HG03460 (cell line): ENCODE measurements around the gene CASQ2.

Experiments used
- ATAC-seq: cut with Tn5 transposase; IDR thresholded peaks from one replicate; pipeline ENCODE4 v1.9.1; 2021; ENCODE audit not compliant: unreplicated experiment

CASQ2 gene

GRCh38 chr1:115768549-115768948, at the start of gene CASQ2:
Gene CASQ2 (minus strand): TSS chr1:115768714. CDS start chr1:115768541, 173 bp downstream.
- ATAC-seq = no peak

- no peak for ATAC-seq
These were observed 47.2 kb upstream of the CASQ2 start for GRCh38 chr1:115815694-115816093.

DNA sequence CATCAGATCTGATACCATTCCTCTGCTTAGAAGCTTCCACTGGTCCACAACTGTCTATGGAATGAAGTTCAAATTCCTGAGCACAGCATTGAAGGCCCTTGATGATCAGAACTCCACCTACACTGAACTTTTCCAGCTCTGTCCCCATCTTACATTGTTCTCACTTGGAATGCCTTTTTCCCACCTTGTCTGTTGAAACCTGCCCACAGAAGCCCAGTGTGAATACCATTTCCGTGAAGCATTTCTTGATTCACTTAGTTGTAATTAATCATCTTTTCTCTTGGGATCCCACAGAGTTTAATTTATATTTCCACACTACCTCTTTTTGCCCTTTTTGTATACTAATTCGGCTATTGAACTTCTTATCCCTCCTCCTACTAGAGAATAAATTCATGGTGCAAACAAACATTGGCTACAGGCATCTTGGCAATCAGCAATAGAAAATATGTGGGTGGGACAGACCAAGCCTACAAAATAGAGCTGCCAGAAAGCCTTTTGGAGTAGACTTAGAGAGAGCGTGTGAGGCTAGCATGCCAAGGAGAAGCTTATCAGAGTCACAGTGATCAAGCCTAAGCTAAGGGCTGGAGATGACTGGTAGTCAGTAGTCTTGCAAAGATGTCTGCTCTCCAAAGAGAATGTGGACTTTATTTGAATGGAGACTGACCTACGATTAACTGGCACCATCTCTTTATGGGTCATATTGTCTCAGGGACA, 46.3 kb upstream of the CASQ2 start:
- no peak for ATAC-seq

DNA sequence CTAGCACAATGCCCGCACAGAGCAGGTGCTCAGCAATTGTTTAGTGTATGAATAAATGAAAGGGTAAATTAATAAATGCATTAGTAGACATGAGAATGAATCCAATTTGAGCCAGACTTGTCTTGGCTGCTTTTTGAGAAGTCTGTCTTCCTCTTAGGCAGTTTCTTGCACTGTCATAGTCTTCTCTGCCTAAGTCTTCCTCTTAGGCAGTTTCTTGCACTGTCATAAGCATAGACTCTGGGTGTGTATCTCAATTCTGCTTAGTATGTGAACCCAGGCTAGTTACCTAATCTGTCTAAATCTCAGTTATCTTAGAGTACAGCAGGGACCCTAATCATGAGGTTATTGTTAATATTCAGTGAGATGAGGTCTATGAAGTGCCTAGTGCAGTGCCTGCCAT, 45.2 kb upstream of the CASQ2 start:
- ATAC-seq = no peak

- no peak for ATAC-seq
These were observed 42.8 kb upstream of the CASQ2 start for GRCh38 chr1:115811140-115811828.

DNA sequence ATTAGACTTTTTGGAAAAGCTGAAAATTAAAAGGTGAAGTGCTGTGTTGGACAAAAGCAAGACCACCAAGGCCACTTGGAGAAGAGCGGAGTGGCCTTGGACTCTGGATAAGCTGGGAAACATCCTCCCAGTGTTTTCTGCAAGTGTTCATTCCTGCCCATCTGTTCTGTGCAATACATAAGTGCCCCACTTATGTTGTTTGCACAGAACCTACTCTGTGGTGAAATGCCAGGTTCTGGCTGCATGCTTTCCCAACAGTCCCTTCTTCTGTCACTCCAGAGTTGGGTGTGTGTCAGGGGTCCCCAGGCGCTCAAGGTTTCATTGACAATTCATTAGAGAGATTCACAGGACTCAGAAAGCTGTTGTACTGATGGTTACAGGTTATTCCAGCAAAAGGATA, 42.1 kb upstream of the CASQ2 start:
- ATAC-seq = no peak

DNA sequence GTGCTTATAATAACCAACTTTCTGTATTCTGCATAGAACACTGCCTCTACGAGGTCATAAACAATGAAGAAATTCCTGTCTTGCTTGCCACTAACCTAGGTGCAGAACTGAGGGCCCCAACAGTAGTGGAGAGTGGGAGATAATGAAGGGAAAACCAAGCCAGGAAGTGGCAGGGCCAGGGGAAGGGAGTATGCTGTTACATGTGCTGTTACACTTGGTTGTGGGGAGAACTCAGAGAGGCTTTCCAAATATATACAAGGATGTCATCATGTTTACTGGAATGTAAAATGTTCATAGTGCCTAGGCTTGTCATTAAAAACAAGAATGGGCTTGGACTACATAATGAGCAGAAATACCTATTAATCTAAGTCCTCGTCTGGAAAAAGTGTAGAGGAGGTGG, 41.3 kb upstream of the CASQ2 start:
- no peak for ATAC-seq

DNA sequence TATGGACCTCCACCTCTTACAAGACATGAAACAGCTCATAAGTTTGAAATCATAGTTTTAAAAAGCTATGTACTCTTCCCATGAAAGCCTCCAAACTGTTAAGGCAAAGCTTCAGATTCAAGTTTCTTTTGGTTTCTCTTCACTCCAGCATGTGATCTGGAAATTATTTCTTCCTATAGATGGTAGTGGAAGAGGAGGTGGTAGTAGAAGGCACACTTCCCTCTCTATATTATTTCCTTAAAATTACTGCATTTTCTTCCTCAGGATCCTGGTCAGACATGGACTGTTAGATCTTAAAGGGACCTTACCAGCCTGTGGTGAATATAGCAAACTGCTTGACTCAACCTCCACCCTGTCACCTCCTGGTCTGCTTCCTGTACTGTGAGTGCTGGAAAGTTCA, 40.6 kb upstream of the CASQ2 start:
- ATAC-seq = no peak

DNA sequence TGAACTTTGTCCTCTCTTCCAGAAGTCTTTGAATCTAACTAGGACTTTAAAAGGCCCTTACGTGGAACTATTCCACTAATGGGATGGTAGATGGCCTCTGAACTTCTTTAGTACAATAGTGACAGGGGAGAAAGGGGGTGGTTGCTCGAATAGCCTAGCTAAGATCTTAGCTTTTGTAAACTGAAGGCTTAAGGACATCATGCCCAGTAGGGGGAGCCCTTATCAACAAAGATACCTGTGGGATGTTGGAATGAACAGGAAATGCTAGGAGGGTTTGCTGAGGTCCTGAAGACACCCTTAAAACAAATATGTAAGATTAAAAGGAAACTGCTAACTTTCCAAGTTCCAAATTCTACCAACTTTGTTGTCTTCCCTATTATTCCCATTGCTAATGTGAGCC, 39.2 kb upstream of the CASQ2 start:
- no peak for ATAC-seq

DNA sequence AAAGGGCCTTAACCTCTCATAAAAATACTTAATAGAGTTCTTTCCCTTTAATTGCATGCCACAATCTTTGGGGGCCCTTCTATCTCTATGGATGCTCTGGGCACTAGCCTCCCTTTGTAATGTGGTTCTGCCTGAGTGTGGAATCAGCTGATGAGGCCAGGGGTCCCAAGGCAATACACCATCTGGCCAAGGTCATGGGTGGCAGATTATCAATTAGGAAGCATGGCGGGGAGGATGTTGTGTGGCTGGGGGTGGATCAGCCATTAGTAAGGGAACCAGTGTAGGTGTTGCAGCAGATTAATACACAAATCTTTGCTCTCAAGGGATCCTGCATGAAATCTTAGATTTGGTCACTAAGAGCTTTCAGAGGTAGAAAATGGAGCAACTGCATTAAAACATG, 37.1 kb upstream of the CASQ2 start:
- ATAC-seq = no peak

DNA sequence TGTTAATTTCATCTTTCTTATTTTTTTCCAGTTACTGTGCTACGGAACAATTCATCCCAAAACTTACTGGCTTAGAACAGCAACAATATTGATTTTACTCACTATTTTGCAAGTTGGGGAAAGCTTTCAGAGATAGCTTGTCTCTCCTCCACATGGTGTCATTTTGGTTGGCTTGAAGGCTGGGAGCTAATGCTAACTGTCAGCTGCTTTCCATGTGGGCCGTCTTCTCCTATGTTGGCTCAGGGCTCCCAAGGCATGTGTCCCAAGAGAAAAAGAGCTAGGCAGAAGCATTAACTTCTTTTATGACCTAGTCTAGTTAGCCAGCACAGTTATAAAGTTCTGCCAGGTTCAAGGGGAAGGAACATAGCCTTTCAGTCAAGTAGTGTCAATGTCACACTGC, 33.9 kb upstream of the CASQ2 start:
- no peak for ATAC-seq

- no peak for ATAC-seq
These were observed 29.0 kb upstream of the CASQ2 start for GRCh38 chr1:115797486-115797885.

DNA sequence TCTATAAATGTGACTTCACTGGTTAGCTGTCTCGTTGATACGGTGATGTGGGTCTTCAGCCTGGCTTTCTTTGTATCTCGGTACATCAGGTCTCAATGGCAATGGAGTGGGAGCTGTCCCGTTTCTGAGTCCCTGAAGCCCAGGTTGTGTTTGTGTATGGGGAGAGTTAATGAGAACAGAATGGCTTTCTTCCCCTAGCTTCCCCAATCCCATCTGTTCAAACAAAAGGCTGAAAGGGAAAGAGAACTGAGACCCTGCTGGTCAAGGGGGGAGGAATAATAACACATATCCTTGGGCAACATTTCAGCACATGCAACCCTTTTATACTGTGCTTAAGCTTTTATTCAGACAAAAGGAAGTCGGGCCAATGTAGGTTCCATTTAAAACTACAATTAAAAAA, 28.4 kb upstream of the CASQ2 start:
- ATAC-seq = no peak

DNA sequence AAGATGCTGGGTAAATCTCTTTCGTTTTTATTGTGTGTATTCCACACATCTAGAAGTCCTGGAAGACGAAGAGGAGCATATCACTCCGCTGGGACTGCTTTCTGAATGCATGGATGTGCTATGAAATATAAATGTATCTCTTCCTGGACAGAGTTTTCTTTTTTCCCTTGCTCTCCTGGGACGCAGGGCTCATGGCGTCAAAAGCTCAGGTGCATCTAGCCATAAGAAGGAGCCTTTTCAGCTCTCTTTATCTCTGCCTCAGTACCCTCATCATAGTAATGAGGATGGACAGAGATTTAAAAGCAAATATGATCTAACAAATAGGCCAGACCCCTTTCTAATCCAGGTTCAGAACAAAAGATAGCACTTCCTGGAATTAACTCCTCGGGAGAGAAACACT, 27.5 kb upstream of the CASQ2 start:
- ATAC-seq = no peak

- no peak for ATAC-seq
These were observed 26.6 kb upstream of the CASQ2 start for GRCh38 chr1:115794976-115795639.

DNA sequence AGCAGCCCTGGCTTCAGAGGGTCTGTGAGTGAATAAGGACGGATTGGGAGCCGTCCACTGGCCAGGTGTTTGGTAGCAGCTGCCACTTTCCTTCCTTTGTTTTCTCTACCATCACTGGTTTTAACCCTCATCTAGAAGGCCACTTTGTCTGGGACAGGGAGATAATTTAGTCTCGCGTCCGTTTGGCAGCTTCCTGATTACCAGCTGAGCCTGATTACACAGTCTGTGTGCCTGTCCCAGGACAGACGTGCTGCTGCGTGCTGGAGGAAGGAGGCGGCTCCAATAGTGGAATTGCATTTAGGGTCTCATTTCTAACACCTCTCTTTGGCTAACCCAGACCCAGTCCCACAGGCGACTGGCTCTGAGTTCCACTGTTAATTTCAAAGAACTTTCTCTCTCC, 24.6 kb upstream of the CASQ2 start:
- no peak for ATAC-seq

- no peak for ATAC-seq
These were observed 23.3 kb upstream of the CASQ2 start for GRCh38 chr1:115791816-115792215.

- ATAC-seq = no peak
These were observed 22.3 kb upstream of the CASQ2 start for GRCh38 chr1:115790846-115791245.

DNA sequence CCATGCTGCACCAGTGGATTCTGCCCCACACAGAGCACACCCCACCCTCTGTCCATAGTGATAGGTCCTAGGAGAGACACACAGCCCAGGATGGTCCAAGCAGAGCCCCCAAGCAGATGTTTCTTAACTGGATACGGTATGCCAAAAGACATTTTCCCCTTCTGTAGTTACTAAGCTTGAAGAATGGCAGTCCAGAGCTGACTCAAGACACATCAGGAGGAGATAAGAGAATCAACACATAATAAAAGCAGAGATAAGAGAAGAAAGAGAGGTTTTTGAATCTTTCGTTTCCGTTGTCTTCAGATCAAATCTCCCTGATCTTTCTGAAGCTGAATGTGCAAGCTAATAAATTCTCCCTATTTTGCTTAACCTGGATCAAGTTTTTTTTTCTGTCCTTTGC, 21.8 kb upstream of the CASQ2 start:
- no peak for ATAC-seq

- ATAC-seq = no peak
These were observed 14.8 kb upstream of the CASQ2 start for GRCh38 chr1:115783311-115783710.

DNA sequence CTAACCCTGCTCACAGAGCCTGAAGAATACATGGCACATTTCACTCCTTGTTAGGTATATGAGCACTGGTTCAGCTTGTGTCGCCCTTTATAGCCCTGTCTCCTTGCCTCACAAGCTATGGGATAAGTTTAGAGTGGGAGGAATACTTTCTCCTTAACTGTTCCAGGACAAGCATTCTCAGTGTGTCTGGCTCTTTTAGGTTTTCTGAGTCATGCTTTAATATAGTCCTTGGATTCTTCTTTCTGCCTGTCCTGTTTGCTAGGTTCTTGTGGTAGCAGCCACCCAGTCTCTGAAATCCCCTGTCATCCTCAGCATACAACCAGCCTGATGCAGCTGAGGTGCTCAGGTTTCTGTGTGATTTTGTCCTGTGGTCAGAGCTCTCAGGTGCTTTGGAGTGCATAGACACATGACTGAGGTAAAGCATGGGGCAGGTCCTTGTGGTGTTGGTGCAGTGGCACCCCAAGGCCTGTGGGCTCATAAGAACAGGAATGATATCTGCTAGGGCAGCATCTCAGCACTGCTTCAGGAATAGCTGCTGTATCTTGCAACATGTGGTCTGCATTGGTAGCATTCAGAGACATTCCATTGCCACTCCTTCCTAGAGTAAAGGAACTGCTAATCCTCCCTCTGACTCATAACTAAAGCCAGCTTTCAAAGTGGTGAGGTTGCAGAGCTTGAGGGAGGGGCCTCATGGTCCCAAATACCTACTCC, 14.2 kb upstream of the CASQ2 start:
- ATAC-seq = no peak

- no peak for ATAC-seq
These were observed 13.3 kb upstream of the CASQ2 start for GRCh38 chr1:115781851-115782250.
